ENCODE results near the gene RUFY1.
"Not testable (repeated sequence)": the region's sequence is repeated elsewhere in the genome, so short reads cannot be mapped to it uniquely, and the experiment has no call there.

- TF ChIP-seq CTCF (IDR thresholded peaks at IDR 0.05; ENCODE audit: insufficient read depth, low read length); REST (IDR thresholded peaks at IDR 0.05; ENCODE audit: insufficient replicate concordance, low read depth): not testable (repeated sequence)
Observed at GRCh38 chr5:179658179-179658856, 108.0 kb downstream of the RUFY1 start.

Data from HL-60 (cell line).